ENCODE measurements around the gene LRRC1.

Gene LRRC1

GRCh38 chr6:53917464-53917842, 122.6 kb downstream of the LRRC1 start:
- CTCF ChIA-PET = interaction anchor here (1.1 kb wide), 1 partner anchor 12 kb away, joined by 3 read pairs; no protein-coding TSS in a partner anchor
- POLR2A ChIA-PET = no interaction called here
- no peak for TF ChIP-seq CTCF (IDR thresholded peaks at IDR 0.05; ENCODE audit: control extremely low read depth, extremely low read depth, low read depth, missing control alignments)
- DNase-seq (ENCODE audit: extremely low spot score) = no peak

- CTCF ChIA-PET = interaction anchor here (0.7 to 1.3 kb wide), 2 partner anchors 30 to 191 kb away, joined by 3 read pairs; no protein-coding TSS in a partner anchor
These were observed 124.2 kb downstream of the LRRC1 start for GRCh38 chr6:53918854-53919510.

GRCh38 chr6:53919881-53920360, 125.1 kb downstream of the LRRC1 start:
- no peak for DNase-seq (ENCODE audit: extremely low spot score)
- TF ChIP-seq CTCF (IDR thresholded peaks at IDR 0.05; ENCODE audit: control extremely low read depth, extremely low read depth, low read depth, missing control alignments) = no peak
- POLR2A ChIA-PET = no interaction called here
- CTCF ChIA-PET = interaction anchor here (0.7 to 1.3 kb wide), 2 partner anchors 31 to 192 kb away, joined by 3 read pairs; no protein-coding TSS in a partner anchor

More at GRCh38 chr6:53918854-53919510, 124.2 kb downstream of the LRRC1 start:
- POLR2A ChIA-PET = no interaction called here
- TF ChIP-seq CTCF (IDR thresholded peaks at IDR 0.05; ENCODE audit: control extremely low read depth, extremely low read depth, low read depth, missing control alignments) = no peak
- no peak for DNase-seq (ENCODE audit: extremely low spot score)

GRCh38 chr6:53920881-53921280, 126.1 kb downstream of the LRRC1 start:
- DNase-seq (ENCODE audit: extremely low spot score) = no peak
- ChIA-PET POLR2A (no interaction called here), CTCF (no interaction called here)
- TF ChIP-seq CTCF (IDR thresholded peaks at IDR 0.05; ENCODE audit: control extremely low read depth, extremely low read depth, low read depth, missing control alignments) = no peak

- CTCF ChIA-PET = no interaction called here
- no peak for DNase-seq (ENCODE audit: extremely low spot score)
- TF ChIP-seq CTCF (IDR thresholded peaks at IDR 0.05; ENCODE audit: control extremely low read depth, extremely low read depth, low read depth, missing control alignments) = no peak
- POLR2A ChIA-PET = no interaction called here
These were observed 126.8 kb downstream of the LRRC1 start for GRCh38 chr6:53921639-53922038.

- no peak for TF ChIP-seq CTCF (IDR thresholded peaks at IDR 0.05; ENCODE audit: control extremely low read depth, extremely low read depth, low read depth, missing control alignments)
- no peak for DNase-seq (ENCODE audit: extremely low spot score)
- CTCF ChIA-PET = no interaction called here
- POLR2A ChIA-PET = no interaction called here
These were observed 127.8 kb downstream of the LRRC1 start for GRCh38 chr6:53922539-53922981.

All from GM10248 (cell line).